Liver (tissue), 2 donors: ENCODE measurements around the gene CELA2A.

ENCODE experiments used
- FOXA1 ChIP-seq: IDR thresholded peaks from 2 replicates; pipeline ENCODE4 v1.6.1; 2016; ENCODE audit warnings: antibody characterized with exemption
- HNF4A ChIP-seq, 2 donors: conservative IDR thresholded peaks; 2 replicates each; pipeline ENCODE4 v1.6.1; 2016; ENCODE audit warnings: antibody characterized with exemption in 2 of 2, mild to moderate bottlenecking in 2 of 2
- SP1 ChIP-seq: IDR thresholded peaks from 2 replicates; pipeline ENCODE4 v1.6.1; 2018; ENCODE audit warnings: antibody characterized with exemption, mild to moderate bottlenecking
- TF ChIP-seq, protein P1 (sequence below): IDR thresholded peaks from 2 replicates; pipeline ENCODE4 v1.6.1; 2016; ENCODE audit warnings: antibody characterized with exemption, mild to moderate bottlenecking
- donor health status: healthy.

- TF ChIP-seq HNF4A (conservative IDR thresholded peaks at IDR 0.05), result no peak
- TF ChIP-seq FOXA1, result no peak
- TF ChIP-seq, protein P1, sequence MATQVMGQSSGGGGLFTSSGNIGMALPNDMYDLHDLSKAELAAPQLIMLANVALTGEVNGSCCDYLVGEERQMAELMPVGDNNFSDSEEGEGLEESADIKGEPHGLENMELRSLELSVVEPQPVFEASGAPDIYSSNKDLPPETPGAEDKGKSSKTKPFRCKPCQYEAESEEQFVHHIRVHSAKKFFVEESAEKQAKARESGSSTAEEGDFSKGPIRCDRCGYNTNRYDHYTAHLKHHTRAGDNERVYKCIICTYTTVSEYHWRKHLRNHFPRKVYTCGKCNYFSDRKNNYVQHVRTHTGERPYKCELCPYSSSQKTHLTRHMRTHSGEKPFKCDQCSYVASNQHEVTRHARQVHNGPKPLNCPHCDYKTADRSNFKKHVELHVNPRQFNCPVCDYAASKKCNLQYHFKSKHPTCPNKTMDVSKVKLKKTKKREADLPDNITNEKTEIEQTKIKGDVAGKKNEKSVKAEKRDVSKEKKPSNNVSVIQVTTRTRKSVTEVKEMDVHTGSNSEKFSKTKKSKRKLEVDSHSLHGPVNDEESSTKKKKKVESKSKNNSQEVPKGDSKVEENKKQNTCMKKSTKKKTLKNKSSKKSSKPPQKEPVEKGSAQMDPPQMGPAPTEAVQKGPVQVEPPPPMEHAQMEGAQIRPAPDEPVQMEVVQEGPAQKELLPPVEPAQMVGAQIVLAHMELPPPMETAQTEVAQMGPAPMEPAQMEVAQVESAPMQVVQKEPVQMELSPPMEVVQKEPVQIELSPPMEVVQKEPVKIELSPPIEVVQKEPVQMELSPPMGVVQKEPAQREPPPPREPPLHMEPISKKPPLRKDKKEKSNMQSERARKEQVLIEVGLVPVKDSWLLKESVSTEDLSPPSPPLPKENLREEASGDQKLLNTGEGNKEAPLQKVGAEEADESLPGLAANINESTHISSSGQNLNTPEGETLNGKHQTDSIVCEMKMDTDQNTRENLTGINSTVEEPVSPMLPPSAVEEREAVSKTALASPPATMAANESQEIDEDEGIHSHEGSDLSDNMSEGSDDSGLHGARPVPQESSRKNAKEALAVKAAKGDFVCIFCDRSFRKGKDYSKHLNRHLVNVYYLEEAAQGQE, result no peak
- no peak for TF ChIP-seq SP1
Observed at GRCh38 chr1:15485636-15486035, 29.1 kb downstream of the CELA2A start.
